T-cell (primary cell): ENCODE data around the gene PRR5L. TPM values are rescaled to one million over a fixed set of nuclear protein-coding genes. Genes with fewer than 3 reads are reported as not detected.

ENCODE experiments used
- ATAC-seq, 4 experiments: fragments of 200-7000 bp in 3 of 4; fragments of 150-1000 bp in 1 of 4; cut with Tn5 transposase; replicated peaks in 1 of 4; 1 replicate in 3 of 4; 2 replicates in 1 of 4; pipeline ENCODE4 v1.10.0; 2021; ENCODE audit warnings: moderate library complexity in 3 of 4, mild to moderate bottlenecking in 2 of 4, moderate number of reproducible peaks in 1 of 4
- CTCF ChIA-PET, 2 donors: fragments of 300-600 bp; sonication (Branson Sonifier 250); formaldehyde crosslinking; loops; one replicate each; lab custom pipeline; 2022; ENCODE audit warnings: antibody characterized with exemption in 2 of 2; lab: Charles Lee
- POLR2A ChIA-PET, 2 donors: fragments of 300-600 bp; sonication (Branson Sonifier 250); formaldehyde crosslinking; loops; one replicate each; lab custom pipeline; 2022; ENCODE audit warnings: antibody characterized with exemption in 2 of 2; lab: Charles Lee
- DNase-seq, 35 experiments: peaks; one replicate each; pipeline versions ENCODE4 v3.0.0 to v3.0.0-alpha.2; 2013 to 2023
- H3K27ac ChIP-seq: one replicate; pipeline ENCODE4 v1.5.1; 2013; ENCODE audit warnings: low read length
- H3K27me3 ChIP-seq, 2 experiments: replicated peaks in 1 of 2; 1 replicate in 1 of 2; 2 replicates in 1 of 2; pipeline versions ENCODE4 v1.6.1 to v1.7.0; 2013; ENCODE audit warnings: low read length in 1 of 2, mixed read lengths in 1 of 2; ENCODE audit not compliant: control insufficient read depth in 2 of 2, insufficient read depth in 2 of 2; ENCODE audit errors: extremely low read depth in 1 of 2
- H3K36me3 ChIP-seq, 2 donors: 1 replicate in 1 of 2; 2 replicates in 1 of 2; pipeline versions ENCODE4 v1.6.1 to v1.7.0; 2013; ENCODE audit warnings: low read length in 1 of 2; ENCODE audit not compliant: control insufficient read depth in 2 of 2, insufficient read depth in 1 of 2; ENCODE audit errors: extremely low read depth in 1 of 2
- H3K4me1 ChIP-seq, 2 experiments: 1 replicate in 1 of 2; 2 replicates in 1 of 2; pipeline versions ENCODE4 v1.6.1 to v1.7.0; 2013; ENCODE audit warnings: low read length in 2 of 2, mixed read lengths in 1 of 2; ENCODE audit not compliant: insufficient read depth in 2 of 2, control insufficient read depth in 1 of 2; ENCODE audit errors: extremely low read depth in 1 of 2
- H3K4me3 ChIP-seq, 2 donors: 1 replicate in 1 of 2; 2 replicates in 1 of 2; pipeline versions ENCODE4 v1.5.1 to v1.7.0; 2013; ENCODE audit warnings: mild to moderate bottlenecking in 2 of 2, low read length in 1 of 2, moderate library complexity in 1 of 2; ENCODE audit not compliant: control insufficient read depth in 1 of 2; ENCODE audit errors: extremely low read depth in 1 of 2
- H3K9me3 ChIP-seq: 2 replicates; pipeline ENCODE4 v1.7.0; 2013
- H3K27ac Mint-ChIP-seq, 2 donors: one replicate each; pipeline ENCODE4 v1.8.0; 2020 to 2021; ENCODE audit warnings: mild to moderate bottlenecking in 2 of 2, mixed read lengths in 2 of 2
- H3K27me3 Mint-ChIP-seq, 2 donors: one replicate each; pipeline ENCODE4 v1.8.0; 2021 to 2022; ENCODE audit warnings: mixed read lengths in 2 of 2
- H3K36me3 Mint-ChIP-seq: one replicate; pipeline ENCODE4 v1.8.0; 2021; ENCODE audit warnings: mixed read lengths
- H3K4me1 Mint-ChIP-seq, 3 donors: one replicate each; pipeline ENCODE4 v1.8.0; 2020 to 2022; ENCODE audit warnings: mixed read lengths in 3 of 3, mild to moderate bottlenecking in 1 of 3
- H3K4me3 Mint-ChIP-seq, 3 donors: one replicate each; pipeline ENCODE4 v1.8.0; 2020 to 2022; ENCODE audit warnings: mild to moderate bottlenecking in 3 of 3, mixed read lengths in 3 of 3, moderate library complexity in 3 of 3
- H3K9me3 Mint-ChIP-seq, 3 donors: one replicate each; pipeline ENCODE4 v1.8.0; 2020 to 2022; ENCODE audit warnings: mixed read lengths in 3 of 3
- WGBS: methylation state at CpG from one replicate; pipeline ENCODE4 v1.1.5; 2013; ENCODE audit warnings: missing lambda C conversion rate; ENCODE audit not compliant: insufficient coverage; 5-methylcytosine and 5-hydroxymethylcytosine counted together
- total RNA-seq, 35 experiments: library from RNA in 6 of 35; stranded (reverse) in 6 of 35; fragments of 120-200 nt in 1 of 35; gene quantifications; one replicate each; pipeline versions ENCODE4 v1.2.1 to v1.2.4 and lab custom pipeline; 2013 to 2026

Gene PRR5L
- total RNA-seq, 5 donors from 2014 or later (not counting 1 experiment from before 2014, with no cell fraction given): 22.3 to 64.0 (median 31.3) TPM

DNA sequence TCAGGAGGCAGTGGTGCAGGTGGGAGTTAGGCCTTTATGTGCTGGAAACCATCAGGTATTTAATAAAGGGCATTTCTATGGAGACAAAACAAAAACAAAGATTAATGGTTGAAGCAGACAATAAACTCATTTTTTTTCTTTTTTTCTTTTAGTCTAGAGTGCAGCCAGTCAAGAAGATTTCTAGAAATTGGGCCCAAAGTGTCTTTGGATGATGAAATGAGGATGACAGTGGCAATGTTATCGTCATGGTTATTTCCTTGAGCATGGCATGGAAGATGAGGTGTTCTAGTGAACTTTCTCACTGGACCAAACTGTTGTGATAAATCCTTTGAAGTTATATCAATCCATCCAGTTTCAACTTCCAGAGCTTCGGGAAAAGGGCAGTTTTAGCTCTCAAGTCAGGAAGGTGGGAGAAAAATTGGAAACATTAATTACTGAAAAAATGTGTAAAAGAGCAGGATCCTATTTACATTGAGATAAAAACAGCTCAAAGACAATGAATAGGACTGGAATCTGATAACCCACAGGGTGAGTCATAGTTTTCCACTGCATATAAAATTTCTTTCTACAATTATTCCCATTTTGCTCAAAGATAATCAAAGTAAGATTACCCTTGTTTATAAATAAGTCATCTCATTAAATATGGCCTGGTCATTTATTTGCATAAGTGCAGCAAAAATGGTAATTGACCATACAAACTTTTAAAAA lies 33.0 kb downstream of the PRR5L start:
- ChIA-PET POLR2A (no interaction called here), CTCF (no interaction called here)
- Histone ChIP-seq H3K4me1 (no peaks in the 10 kb centered on the region), H3K27me3 (no peaks in the 10 kb centered on the region), H3K4me3 (no peak overlapping the region), H3K36me3 (no peaks in the 10 kb centered on the region), H3K9me3 (no peaks in the 10 kb centered on the region), H3K27ac (no peak overlapping the region)
- Mint-ChIP-seq H3K4me3 (no peak overlapping the region), H3K4me1 (peaks cover 0 to 3% (median 0%) of the 10 kb centered on the region in 3 donors), H3K27me3 (peaks cover 0 to 4% of the 10 kb centered on the region in 2 donors), H3K9me3 (no peaks in the 10 kb centered on the region), H3K36me3 (no peaks in the 10 kb centered on the region), H3K27ac (no peak overlapping the region)
- no CpG with 5 or more reads among the region's 2 CpGs for WGBS
- DNase-seq (no peak), ATAC-seq (no peak)

DNA sequence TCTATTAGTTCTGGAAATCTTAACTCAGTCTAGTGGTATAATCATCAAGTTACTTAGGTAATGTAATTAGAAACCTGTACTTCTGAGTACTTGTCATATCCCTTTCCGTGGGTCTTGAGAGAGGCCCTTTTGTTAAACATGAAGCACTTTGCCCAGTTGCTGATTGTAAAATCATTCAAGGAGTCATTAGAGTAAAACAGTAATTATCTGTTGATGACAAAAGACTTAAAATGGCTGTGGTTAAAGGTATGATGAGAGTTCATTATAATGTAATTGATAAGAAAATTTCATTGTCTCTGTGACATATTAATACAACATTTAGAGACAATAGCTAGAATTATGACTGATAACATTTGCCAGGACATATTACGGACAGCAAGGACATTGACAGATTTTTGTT lies 34.3 kb downstream of the PRR5L start:
- no peak overlapping the region for H3K4me3 Mint-ChIP-seq
- H3K4me1 Mint-ChIP-seq: peaks cover 0 to 2% (median 0%) of the 10 kb centered on the region in 3 donors
- Histone ChIP-seq H3K4me1 (no peaks in the 10 kb centered on the region), H3K36me3 (no peaks in the 10 kb centered on the region), H3K4me3 (no peak overlapping the region), H3K9me3 (no peaks in the 10 kb centered on the region), H3K27me3 (no peaks in the 10 kb centered on the region), H3K27ac (no peak overlapping the region)
- POLR2A ChIA-PET: no interaction called here
- CTCF ChIA-PET: no interaction called here
- H3K27me3 Mint-ChIP-seq: peaks cover 0 to 4% of the 10 kb centered on the region in 2 donors
- peaks cover 0 to 2% (median 0%) of the 10 kb centered on the region in 3 donors for H3K9me3 Mint-ChIP-seq
- H3K36me3 Mint-ChIP-seq: no peaks in the 10 kb centered on the region
- DNase-seq (no peak), ATAC-seq (no peak)
- no peak overlapping the region for H3K27ac Mint-ChIP-seq
- WGBS: no CpG with 5 or more reads among the region's 2 CpGs

DNA sequence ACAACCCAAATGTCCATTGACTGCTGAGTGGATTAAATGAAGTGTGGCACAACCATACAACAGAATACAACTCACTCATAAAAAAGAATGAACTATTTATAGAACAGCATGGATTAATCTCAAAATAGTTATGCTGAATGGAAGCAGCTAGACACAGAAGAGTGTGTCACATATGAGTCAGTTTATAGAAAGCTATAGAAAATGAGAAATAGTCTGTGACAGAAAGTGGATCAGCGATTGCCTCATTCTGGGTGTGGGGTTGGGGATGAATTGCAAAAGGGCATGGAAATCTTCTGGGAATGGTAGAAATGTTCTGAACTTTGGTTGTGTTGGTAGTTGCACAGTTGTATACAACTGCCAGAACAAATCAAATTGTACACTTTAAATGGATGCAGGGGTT lies 37.4 kb downstream of the PRR5L start:
- Mint-ChIP-seq H3K9me3 (peaks cover 0 to 2% (median 0%) of the 10 kb centered on the region in 3 donors), H3K36me3 (no peaks in the 10 kb centered on the region), H3K4me3 (no peak overlapping the region), H3K27ac (no peak overlapping the region), H3K27me3 (peaks cover 0 to 10% of the 10 kb centered on the region in 2 donors), H3K4me1 (no peaks in the 10 kb centered on the region)
- H3K36me3 ChIP-seq: no peaks in the 10 kb centered on the region
- H3K4me3 ChIP-seq: no peak overlapping the region
- H3K27me3 ChIP-seq: peaks cover 0 to 3% of the 10 kb centered on the region in 2 experiments
- ChIA-PET POLR2A (no interaction called here), CTCF (no interaction called here)
- ATAC-seq (no peak), DNase-seq (no peak)
- H3K27ac ChIP-seq: no peak overlapping the region
- 71% methylated on average over 1 of the region's 1 CpG for WGBS
- no peaks in the 10 kb centered on the region for H3K4me1 ChIP-seq
- no peaks in the 10 kb centered on the region for H3K9me3 ChIP-seq

DNA sequence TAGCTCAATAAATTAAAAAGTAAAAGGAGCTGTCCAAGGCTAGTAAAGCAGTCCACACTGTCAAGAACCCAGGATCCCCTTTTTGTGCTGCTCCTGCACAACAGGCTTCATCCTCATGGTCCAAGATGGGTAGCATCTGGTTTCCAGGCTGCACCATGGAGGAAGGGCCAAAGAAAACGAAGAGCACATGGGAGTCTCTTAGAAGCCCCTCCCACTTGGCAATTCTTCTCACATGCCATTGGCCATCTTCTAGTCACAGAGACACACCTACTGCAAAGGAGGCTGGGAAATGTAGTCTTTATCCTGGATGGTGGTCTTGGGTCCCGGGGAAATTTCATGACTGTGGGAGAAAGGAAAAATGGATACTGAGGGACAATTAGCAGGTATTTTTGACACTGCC lies 37.8 kb downstream of the PRR5L start:
- WGBS: no CpG with 5 or more reads among the region's 2 CpGs
- Histone ChIP-seq H3K36me3 (no peaks in the 10 kb centered on the region), H3K4me3 (no peak overlapping the region), H3K9me3 (no peaks in the 10 kb centered on the region), H3K27me3 (peaks cover 0 to 3% of the 10 kb centered on the region in 2 experiments), H3K4me1 (no peaks in the 10 kb centered on the region), H3K27ac (no peak overlapping the region)
- ChIA-PET CTCF (no interaction called here), POLR2A (no interaction called here)
- Mint-ChIP-seq H3K27me3 (peaks cover 0 to 10% of the 10 kb centered on the region in 2 donors), H3K4me1 (no peaks in the 10 kb centered on the region), H3K4me3 (no peak overlapping the region), H3K36me3 (no peaks in the 10 kb centered on the region), H3K9me3 (peaks cover 0 to 2% (median 0%) of the 10 kb centered on the region in 3 donors), H3K27ac (no peak overlapping the region)
- DNase-seq (no peak), ATAC-seq (no peak)

DNA sequence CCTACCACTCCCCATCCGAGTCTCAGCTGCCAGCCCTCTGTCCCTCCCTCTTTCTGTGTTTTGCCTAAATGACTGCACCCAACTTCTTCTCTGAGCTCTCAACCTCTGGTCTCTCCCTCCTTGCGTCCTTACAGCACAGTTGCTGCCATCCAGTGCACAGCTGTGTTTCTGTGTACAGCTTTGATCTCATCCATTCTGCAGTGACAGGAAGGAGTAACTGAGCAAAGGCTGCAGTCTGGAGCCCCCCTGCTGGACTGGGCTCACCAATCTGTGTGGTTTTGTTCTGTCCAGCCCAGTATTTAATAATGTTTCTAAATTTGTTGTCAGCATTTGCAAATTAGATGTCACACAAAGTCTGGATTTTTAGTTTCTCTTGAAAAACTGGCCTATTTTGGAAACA lies 43.8 kb downstream of the PRR5L start:
- H3K27me3 ChIP-seq: peaks cover 0 to 14% of the 10 kb centered on the region in 2 experiments
- peaks cover 0 to 7% (median 5%) of the 10 kb centered on the region in 3 donors for H3K4me1 Mint-ChIP-seq
- H3K4me1 ChIP-seq: peaks cover 0 to 2% of the 10 kb centered on the region in 2 experiments
- H3K27ac ChIP-seq: no peak overlapping the region
- H3K27me3 Mint-ChIP-seq: peaks cover 30 to 44% of the 10 kb centered on the region in 2 donors
- H3K4me3 ChIP-seq: no peak overlapping the region
- H3K36me3 ChIP-seq: no peaks in the 10 kb centered on the region
- H3K36me3 Mint-ChIP-seq: no peaks in the 10 kb centered on the region
- DNase-seq (no peak), ATAC-seq (no peak)
- H3K9me3 Mint-ChIP-seq: no peaks in the 10 kb centered on the region
- ChIA-PET POLR2A (no interaction called here), CTCF (interaction anchor here in 1 of 2 donors (0.6 kb wide), 1 partner anchor 135 kb away, joined by 4 read pairs; no protein-coding TSS in a partner anchor)
- H3K27ac Mint-ChIP-seq: no peak overlapping the region
- H3K9me3 ChIP-seq: no peaks in the 10 kb centered on the region
- WGBS: 40% methylated on average over 1 of the region's 2 CpGs
- H3K4me3 Mint-ChIP-seq: no peak overlapping the region

DNA sequence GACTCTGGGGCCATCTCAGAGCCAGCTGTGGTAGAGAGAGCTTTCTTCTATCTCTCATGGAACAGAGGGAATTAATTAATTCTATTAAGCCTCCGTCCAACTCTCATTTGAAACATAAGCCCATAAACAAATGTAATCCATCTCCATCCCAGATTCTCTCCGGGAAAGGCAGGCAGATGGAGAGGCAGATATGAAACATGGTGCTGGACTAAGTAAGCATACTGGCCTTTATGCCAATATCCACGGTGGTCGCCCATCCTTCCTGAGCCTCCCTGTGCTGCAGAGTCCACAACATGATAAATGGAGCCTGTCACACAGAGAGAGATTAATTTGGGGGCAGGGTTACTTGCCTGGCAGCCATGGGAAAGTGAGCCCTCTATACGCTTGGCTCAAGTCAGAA lies 44.8 kb downstream of the PRR5L start:
- Histone ChIP-seq H3K4me1 (peaks cover 0 to 2% of the 10 kb centered on the region in 2 experiments), H3K27me3 (peaks cover 0 to 14% of the 10 kb centered on the region in 2 experiments), H3K27ac (no peak overlapping the region), H3K9me3 (no peaks in the 10 kb centered on the region), H3K4me3 (no peak overlapping the region), H3K36me3 (no peaks in the 10 kb centered on the region)
- H3K4me3 Mint-ChIP-seq: no peak overlapping the region
- ATAC-seq: no peak
- 83% methylated on average over 3 of the region's 5 CpGs for WGBS
- no peaks in the 10 kb centered on the region for H3K36me3 Mint-ChIP-seq
- H3K27me3 Mint-ChIP-seq: peaks cover 35 to 51% of the 10 kb centered on the region in 2 donors
- ChIA-PET POLR2A (no interaction called here), CTCF (interaction anchor here in 1 of 2 donors (0.5 kb wide), 1 partner anchor 157 kb away, joined by 5 read pairs; no protein-coding TSS in a partner anchor)
- H3K9me3 Mint-ChIP-seq: no peaks in the 10 kb centered on the region
- H3K27ac Mint-ChIP-seq: no peak overlapping the region
- DNase-seq: no peak
- peaks cover 0 to 7% (median 5%) of the 10 kb centered on the region in 3 donors for H3K4me1 Mint-ChIP-seq
